Neural crest cell (in vitro differentiated cells): ENCODE results near the gene GATA5. TPM values are rescaled to one million over a fixed set of nuclear protein-coding genes. Genes with fewer than 3 reads are reported as not detected.

Experiments
- DNase-seq: peaks from one replicate; pipeline ENCODE4 v3.0.0; 2021; ENCODE audit warnings: low read depth, mixed read lengths, low spot score
- H3K27ac Mint-ChIP-seq: one replicate; pipeline ENCODE4 v1.8.0; 2021; ENCODE audit warnings: mild to moderate bottlenecking, mixed read lengths; ENCODE audit not compliant: unreplicated experiment
- H3K27me3 Mint-ChIP-seq: 2 replicates; pipeline ENCODE4 v1.8.0; 2021; ENCODE audit warnings: low read depth, mild to moderate bottlenecking, mixed read lengths
- H3K36me3 Mint-ChIP-seq: 2 replicates; pipeline ENCODE4 v1.8.0; 2021; ENCODE audit warnings: low read depth, mild to moderate bottlenecking, mixed read lengths
- H3K4me1 Mint-ChIP-seq: 2 replicates; pipeline ENCODE4 v1.8.0; 2021; ENCODE audit warnings: mixed read lengths
- H3K4me3 Mint-ChIP-seq: one replicate; pipeline ENCODE4 v1.8.0; 2021; ENCODE audit warnings: mild to moderate bottlenecking, mixed read lengths
- H3K9me3 Mint-ChIP-seq: 2 replicates; pipeline ENCODE4 v1.8.0; 2021; ENCODE audit warnings: mixed read lengths
- total RNA-seq: library from RNA; stranded (reverse); gene quantifications from 2 replicates; pipeline ENCODE4 v1.2.1, GENCODE V29; 2021
- TF ChIP-seq, protein P1 (sequence below): fragments of 200-600 bp; sonication (generic); conservative IDR thresholded peaks from 2 replicates; pipeline ENCODE4 v1.5.0; 2021; ENCODE audit warnings: antibody characterized with exemption, mild to moderate bottlenecking

GATA5 gene
- total RNA-seq, 1 donor from 2014 or later: not detected

- TF ChIP-seq, protein P1, sequence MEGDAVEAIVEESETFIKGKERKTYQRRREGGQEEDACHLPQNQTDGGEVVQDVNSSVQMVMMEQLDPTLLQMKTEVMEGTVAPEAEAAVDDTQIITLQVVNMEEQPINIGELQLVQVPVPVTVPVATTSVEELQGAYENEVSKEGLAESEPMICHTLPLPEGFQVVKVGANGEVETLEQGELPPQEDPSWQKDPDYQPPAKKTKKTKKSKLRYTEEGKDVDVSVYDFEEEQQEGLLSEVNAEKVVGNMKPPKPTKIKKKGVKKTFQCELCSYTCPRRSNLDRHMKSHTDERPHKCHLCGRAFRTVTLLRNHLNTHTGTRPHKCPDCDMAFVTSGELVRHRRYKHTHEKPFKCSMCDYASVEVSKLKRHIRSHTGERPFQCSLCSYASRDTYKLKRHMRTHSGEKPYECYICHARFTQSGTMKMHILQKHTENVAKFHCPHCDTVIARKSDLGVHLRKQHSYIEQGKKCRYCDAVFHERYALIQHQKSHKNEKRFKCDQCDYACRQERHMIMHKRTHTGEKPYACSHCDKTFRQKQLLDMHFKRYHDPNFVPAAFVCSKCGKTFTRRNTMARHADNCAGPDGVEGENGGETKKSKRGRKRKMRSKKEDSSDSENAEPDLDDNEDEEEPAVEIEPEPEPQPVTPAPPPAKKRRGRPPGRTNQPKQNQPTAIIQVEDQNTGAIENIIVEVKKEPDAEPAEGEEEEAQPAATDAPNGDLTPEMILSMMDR: no peak
- no peak overlapping the region for H3K4me3 Mint-ChIP-seq
- H3K36me3 Mint-ChIP-seq: no peaks in the 10 kb centered on the region
- no peak overlapping the region for H3K27ac Mint-ChIP-seq
- H3K9me3 Mint-ChIP-seq: no peaks in the 10 kb centered on the region
- DNase-seq: no peak
- peaks cover 11% of the 10 kb centered on the region for H3K4me1 Mint-ChIP-seq
- H3K27me3 Mint-ChIP-seq: peaks cover 37% of the 10 kb centered on the region
Measured at GRCh38 chr20:62469352-62469751, 6.4 kb downstream of the GATA5 start.

DNA sequence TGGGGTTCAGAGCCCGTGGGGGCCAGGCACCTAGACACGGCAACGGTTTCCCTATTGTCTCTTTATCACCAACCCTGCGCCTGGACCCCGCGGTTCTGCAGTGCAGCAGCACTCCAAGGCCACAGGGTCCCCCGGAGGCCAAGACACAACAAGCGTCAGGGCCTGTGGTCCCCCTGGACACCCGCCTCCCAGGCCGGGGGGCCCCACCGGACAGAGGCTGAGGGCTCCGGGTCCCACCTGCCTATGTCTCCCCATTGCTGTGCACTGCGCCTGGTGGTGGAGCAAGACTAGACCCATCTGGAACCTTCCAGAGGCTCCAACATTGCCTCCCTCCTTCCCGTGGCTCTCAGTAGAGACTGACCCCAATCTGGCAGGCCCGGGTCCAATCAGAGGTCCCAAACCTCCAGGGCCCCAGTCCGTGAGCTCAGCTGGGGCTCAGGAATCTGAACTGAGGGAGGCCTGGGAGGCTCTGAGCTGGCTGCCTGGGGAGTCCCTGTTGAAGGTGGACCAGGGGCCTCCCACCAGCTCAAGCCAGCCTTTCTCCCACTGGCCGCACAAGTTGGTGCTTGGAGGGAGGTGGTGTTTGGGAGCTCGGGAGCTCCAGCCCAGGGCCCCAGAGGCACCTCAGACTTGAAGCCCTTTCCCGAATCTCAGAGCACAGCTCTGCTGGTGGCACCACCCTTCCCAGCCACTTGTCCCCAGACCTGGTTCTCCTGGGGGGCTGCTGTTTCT, 8.8 kb downstream of the GATA5 start:
- Mint-ChIP-seq H3K4me3 (no peak overlapping the region), H3K27ac (peak overlapping the region; percentile 19), H3K36me3 (no peaks in the 10 kb centered on the region), H3K27me3 (peaks cover 17% of the 10 kb centered on the region), H3K4me1 (peaks cover 11% of the 10 kb centered on the region), H3K9me3 (no peaks in the 10 kb centered on the region)
- DNase-seq: no peak
- TF ChIP-seq, protein P1: no peak

DNA sequence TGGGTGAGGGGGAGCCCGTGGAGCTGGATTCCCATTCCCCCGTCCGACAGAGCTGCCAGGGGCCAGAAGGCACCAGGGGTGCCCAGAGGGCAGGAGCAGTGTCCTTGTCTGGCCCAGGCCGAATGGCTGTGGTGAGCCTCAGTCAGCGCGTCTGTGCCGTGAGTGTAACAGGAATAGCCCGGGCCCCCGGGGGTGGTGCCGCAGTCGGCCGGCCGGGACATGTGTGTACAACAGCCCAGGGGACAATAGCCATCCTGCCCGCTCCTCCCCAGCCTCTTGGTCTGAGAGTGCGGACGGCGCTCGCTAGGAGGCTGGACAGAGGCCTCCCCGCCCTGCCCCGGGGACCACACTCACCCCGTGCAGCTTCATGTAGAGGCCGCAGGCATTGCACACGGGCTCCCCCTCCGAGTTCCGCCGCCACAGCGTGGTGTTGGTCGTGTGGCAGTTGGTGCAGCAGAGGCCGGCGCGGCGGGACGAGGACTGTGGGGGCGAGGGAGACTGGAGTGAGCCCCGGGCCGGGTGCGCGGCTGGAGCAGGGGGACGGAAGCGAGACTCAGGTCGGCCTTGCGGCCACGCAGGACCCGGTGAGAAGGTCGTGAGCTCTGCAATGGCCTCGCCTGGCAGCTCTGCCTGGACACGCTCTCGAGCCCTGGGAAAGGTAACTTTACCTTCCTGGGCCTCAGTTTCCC, 9.6 kb downstream of the GATA5 start:
- H3K27me3 Mint-ChIP-seq: peaks cover 15% of the 10 kb centered on the region
- peak overlapping the region; percentile 19 for H3K27ac Mint-ChIP-seq
- H3K36me3 Mint-ChIP-seq: no peaks in the 10 kb centered on the region
- peaks cover 11% of the 10 kb centered on the region for H3K4me1 Mint-ChIP-seq
- no peak for DNase-seq
- no peak overlapping the region for H3K4me3 Mint-ChIP-seq
- TF ChIP-seq, protein P1: no peak
- H3K9me3 Mint-ChIP-seq: no peaks in the 10 kb centered on the region

DNA sequence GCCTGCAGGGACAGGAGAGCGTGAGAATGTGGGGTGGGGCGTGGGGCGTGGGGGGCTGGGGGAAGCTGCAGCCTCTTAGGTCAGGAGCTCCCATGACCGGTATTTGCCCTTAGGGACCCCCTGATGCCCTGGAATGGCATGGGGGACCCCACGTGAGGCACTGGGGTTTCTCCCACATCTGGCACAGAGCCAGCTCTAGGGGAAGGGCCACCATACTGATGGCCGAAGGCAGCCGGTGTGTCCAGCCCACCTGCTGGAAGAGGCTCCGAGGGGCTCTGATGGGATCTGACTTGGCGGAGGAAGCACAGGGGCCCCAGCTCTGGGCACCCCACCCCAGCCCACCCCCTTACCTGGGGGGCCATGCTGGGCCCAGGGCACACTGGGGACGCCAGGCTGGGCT, 10.8 kb downstream of the GATA5 start:
- TF ChIP-seq, protein P1: no peak
- no peak for DNase-seq
- Mint-ChIP-seq H3K4me1 (peaks cover 7% of the 10 kb centered on the region), H3K36me3 (no peaks in the 10 kb centered on the region), H3K27me3 (peaks cover 10% of the 10 kb centered on the region), H3K9me3 (no peaks in the 10 kb centered on the region), H3K4me3 (no peak overlapping the region), H3K27ac (no peak overlapping the region)

- no peak for DNase-seq
- Mint-ChIP-seq H3K36me3 (no peaks in the 10 kb centered on the region), H3K4me1 (peaks cover under 1% of the 10 kb centered on the region), H3K27ac (no peak overlapping the region), H3K9me3 (no peaks in the 10 kb centered on the region), H3K4me3 (no peak overlapping the region), H3K27me3 (peaks cover 4% of the 10 kb centered on the region)
- TF ChIP-seq, protein P1: no peak
Measured at GRCh38 chr20:62464425-62464770, 11.4 kb downstream of the GATA5 start.
